Upper lobe of left lung (tissue), 4 donors: ENCODE results near the gene SAMD9.

Source experiments
- CTCF ChIP-seq, 6 experiments: fragments of 450-650 bp in 4 of 6; fragments of 200-600 bp in 2 of 6; sonication (generic) in 2 of 6; IDR thresholded peaks; one replicate each; pipeline ENCODE4 v1.5.1; 2016 to 2019; ENCODE audit warnings: antibody characterized with exemption in 6 of 6
- POLR2A ChIP-seq, 4 donors: fragments of 450-650 bp; IDR thresholded peaks; one replicate each; pipeline ENCODE4 v1.5.1; 2016 to 2017; ENCODE audit warnings: antibody characterized with exemption in 4 of 4, mild to moderate bottlenecking in 2 of 4
- POLR2AphosphoS5 ChIP-seq, 2 donors: sonication (generic); formaldehyde crosslinking; IDR thresholded peaks; one replicate each; pipeline ENCODE4 v1.5.1; 2017; ENCODE audit warnings: antibody characterized with exemption in 2 of 2

DNA sequence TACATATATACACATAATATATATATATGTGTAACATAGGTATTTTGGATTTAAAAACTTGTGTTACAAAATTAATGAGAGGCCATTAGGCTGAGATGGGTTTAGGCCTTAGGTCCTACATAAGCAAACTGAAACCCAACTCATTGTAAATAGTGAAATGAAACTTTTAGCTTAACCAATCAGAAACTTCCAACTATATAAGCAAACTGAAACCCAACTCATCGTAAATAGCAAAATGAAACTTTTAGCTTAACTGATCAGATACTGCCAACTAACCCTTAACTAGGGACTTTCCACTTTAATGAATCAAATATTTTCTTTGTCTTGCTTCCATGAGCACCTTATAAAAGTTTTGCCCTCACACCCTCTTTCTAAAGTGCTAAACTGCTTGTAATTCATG, 47.7 kb upstream of the SAMD9 start:
- no peak for TF ChIP-seq CTCF (IDR thresholded peaks at IDR 0.05)
- no peak for TF ChIP-seq POLR2AphosphoS5 (IDR thresholded peaks at IDR 0.05)
- TF ChIP-seq POLR2A (IDR thresholded peaks at IDR 0.05): no peak
